GM19099 (cell line): ENCODE measurements around the gene SLC46A2.

Experiments
- POLR2A ChIP-seq: IDR thresholded peaks from 3 replicates; pipeline ENCODE4 v1.6.1; 2011; ENCODE audit warnings: low read depth; ENCODE audit not compliant: insufficient read length; ENCODE audit errors: extremely low read depth

SLC46A2 gene

DNA sequence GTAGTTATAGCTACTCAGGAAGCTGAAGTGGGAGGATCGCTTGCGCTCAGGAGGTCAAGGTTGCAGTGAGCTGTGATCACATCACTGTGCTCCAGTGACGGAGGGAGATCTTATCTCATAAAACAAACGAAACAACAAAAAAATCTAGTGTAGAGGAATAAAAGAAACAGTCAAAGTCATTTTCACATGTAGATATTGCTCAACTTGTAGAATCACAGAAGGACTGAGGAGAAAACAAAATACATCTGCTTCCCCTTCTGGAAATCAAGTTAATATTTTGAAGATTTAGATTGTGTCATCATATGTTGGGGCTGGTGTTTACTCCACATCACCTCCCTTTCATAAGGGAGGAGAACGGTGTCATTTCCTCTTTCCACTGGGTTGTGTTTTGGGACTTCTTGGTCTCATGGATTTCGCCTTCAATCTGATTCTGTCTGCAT lies 8.2 kb upstream of the SLC46A2 start:
- TF ChIP-seq POLR2A = no peak

DNA sequence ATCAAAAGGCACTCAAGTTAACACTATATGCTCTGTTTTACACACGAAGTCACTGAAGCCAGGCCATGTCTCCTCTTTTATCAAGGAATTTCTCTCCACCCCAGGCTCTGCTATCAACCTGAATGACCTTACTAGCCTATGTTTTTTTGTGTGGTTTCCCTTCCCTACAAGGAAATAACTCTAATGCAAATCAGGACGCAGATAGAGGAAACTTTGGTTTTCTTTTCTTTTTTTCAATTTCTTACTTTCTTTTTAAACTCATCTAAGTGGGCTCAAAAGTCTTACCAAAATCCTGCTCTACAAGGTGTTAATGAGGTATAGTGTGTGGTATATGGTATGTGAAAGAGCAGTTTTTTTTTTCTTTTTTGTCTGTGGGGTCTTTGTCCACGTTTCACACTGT lies 5.5 kb upstream of the SLC46A2 start:
- TF ChIP-seq POLR2A = no peak

DNA sequence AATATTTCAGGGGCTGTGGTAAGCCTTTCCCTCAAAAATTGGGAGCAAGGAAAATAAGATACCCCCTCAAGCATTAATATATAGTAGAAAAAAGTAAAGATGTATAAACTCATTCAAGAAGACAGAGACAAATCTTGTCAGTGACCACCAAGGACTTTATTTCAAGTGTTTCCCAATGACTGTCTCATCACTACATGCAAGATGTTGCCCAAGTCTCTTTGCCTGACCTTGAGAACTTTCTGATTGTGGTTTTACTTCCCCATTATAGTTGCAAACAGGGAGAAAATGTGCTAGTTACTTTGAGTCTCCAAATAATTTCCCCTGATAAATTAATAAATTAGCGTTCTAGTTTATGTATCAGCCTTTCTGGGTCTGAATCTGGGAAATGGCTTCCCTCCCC lies 4.0 kb upstream of the SLC46A2 start:
- TF ChIP-seq POLR2A = no peak

DNA sequence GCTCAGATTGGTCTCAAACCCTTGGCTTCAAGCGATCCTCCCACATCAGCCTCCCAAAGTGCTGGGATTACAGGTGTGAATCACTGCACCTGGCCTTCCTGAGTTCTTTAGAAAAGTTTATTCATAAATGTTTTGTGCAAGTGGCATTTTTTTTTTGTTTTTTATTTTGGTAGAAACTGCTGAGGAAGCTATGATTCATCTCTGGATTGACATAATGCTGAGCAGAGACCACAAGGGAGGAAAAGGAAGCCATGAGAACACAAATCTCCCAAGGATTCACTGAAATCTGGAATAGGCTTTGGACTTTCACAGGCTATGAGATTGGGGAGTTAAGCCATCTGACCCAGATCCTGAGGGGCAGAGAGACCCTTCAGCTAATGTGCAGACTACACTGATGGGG lies 3.4 kb upstream of the SLC46A2 start:
- TF ChIP-seq POLR2A = no peak

DNA sequence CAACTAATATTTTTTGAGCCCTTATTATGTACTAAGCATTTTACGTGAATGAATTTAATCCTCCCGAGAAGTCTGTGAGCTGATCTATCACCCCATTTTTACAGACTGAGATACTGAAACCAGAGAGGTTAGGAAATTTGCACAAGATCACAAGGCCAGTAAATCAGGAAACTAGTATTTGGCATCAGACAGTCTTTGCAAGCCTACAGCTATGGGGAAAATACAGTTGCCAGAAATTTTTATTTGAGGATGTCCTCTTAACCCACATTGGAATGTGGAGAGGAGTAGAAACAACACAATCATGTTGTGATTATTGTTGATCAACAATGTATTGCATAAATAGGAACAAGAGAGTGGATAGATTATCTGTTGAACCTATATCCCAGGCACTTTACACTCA lies 2.3 kb upstream of the SLC46A2 start:
- TF ChIP-seq POLR2A = no peak

DNA sequence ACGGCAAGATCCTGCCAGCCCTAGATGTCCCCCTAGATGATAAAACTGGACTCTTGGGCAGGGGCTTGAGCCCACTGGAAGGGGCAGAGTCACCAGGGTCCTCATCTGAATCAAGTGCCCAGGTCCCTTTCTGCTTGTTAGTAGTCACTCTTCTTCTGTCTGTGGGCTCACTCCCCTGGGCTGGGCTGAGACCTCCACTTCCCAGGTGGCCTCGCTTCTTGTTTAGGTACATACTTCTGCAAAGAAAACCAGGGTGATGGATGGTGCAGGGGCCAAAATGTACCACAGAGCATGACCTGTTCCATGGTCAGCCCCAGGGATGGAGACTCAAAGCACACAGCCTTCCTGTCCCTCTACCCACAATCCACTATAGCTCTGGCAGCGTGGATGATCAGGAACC lies 845 bp upstream of the SLC46A2 start:
- no peak for TF ChIP-seq POLR2A

DNA sequence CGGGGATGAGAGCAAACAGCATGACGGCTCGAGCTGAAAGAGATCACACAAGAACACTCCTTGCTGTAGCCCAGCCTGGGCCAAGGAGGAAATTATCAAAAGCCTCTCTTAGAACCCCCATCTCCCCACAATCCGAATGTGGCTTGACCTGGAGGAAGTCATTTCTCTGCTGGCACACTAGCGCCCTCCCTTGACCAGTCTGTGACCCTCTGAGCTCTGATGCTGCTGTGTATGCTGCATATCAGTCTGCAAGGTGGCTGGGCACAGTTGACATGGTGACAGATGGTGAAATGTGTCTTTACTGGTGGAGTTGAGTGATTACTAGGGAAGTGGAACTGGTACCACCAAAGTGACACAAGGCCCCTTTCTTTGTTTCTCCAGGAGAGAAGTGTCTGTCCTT lies 3.3 kb downstream of the SLC46A2 start:
- no peak for TF ChIP-seq POLR2A

DNA sequence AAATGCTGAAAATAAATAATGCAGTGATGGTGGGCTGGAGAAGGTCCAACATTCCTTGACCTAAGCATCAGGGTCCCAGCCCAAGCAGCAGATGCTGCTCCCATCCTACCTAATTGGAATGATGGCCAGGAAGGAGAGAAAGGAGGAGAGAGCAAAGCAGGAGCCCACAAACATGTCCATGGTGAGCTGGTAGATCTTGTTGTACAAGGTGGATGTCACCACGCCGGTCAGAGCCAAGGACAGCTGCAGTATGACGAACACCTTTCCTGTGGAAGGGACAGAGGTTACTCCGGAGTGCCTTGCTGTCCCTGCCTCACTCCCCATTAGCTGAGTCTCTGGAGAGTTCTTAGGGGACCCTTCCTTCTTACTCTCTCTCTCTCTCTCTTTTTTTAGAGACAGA lies 4.3 kb downstream of the SLC46A2 start:
- no peak for TF ChIP-seq POLR2A

DNA sequence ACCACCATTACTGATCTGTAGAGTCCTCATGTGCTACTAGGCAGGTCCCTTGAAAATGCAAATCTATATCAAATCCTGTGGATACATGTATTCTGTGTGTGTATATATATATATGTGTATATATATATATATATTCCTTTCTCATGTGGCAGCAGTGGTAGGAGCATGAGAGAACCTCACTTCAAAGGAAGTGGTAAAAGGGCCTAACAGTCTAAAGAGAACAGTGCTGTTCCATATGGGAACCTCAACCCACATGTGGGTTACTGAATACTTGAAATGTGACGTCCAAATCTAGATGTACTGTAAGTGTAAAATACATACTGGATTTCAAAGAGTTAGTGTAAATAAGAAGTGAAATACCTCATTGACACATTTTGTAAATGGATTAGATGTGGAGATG lies 5.4 kb downstream of the SLC46A2 start:
- no peak for TF ChIP-seq POLR2A

DNA sequence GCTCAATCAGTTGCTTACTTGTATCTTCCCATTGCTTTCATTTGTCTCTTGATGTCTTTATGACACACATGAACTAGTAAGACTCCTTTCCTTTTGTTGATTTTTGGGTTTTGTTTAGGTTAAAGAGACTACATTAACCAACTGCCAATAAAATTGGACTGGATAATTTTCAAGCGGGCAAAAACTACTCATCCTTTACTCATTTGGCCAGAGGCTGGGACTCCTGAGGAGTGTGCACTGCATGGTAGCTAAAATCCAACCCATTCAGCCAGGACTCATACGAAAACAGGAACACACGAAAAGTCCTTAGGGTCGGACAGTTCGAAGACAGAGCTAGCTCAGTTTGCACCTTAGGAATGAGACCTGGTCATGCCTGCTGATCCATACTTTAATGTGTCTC lies 6.0 kb downstream of the SLC46A2 start:
- no peak for TF ChIP-seq POLR2A

DNA sequence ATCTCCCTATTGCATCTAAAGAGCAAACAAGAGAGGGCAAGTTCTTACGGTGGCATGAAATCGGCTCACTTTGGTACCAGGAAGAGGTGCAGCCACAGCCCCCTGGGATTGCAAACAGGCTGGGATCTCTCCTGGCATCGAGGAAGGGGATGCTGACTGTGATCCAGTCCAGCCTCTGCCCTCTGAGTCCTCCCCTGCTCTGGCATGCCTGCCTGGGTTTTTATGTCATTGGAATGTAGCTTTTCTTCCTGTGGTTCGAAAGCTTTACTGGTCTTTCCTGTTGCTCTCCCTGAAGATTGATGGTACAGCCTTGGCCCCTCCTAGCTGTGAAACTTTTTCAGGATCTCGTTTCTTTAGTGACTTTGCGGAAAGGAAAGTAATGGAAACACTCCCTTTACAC lies 6.6 kb downstream of the SLC46A2 start:
- TF ChIP-seq POLR2A = no peak

DNA sequence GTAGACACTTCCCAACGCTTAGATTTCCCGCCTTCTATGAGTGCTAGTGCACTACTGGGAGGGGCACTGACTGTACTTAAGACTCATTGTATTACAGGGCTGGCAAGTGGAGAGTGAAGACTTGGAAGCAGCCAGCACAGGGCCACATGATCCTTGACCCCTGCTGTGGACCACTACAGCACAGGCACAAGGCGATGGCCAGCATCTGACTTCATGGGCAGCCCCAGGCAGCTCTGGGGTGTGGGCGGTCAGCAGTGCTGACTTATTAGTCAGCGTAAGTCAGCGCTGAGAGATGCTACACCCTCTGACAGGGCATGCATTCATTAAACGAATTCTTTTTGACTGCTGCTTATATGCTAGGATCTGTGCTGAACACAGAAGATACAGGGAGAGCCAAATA lies 9.3 kb downstream of the SLC46A2 start:
- TF ChIP-seq POLR2A = no peak

DNA sequence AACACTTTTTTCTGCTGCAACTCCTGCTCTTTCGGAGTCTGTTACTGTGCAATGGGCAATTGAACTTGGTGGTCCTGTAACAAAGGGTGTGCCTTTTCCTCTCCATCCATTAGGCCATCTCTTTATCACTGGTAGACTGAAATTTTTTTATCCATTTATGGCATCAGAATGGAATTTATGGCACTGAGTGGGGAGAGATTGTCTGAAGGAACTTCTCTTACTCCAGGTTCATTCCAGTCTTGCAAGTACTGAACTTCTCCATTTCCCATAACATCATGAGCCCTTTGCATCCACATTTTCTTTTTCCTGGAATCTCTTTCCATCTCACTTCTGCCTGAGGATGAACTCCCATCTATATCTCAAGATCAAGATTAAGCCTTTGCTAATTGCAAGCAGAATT lies 10.0 kb downstream of the SLC46A2 start:
- no peak for TF ChIP-seq POLR2A

DNA sequence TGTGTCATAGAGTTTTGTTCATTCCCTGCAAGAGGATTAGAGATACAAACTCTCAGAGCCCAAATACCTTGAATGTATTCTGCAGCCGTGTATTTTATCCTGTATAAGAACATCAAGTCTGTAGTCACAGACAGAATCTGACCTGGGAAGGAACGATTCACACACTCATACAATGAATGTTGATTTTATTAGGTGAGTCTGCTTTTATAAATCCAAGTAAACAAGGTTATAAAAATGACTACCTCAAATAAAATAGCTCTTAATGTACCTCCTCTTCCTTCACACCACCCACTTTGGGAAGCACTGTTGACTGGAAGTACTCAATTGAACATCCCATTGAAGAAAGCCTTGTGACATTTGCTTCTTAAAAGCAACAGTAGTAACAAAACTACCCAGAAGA lies 11.9 kb downstream of the SLC46A2 start:
- no peak for TF ChIP-seq POLR2A

DNA sequence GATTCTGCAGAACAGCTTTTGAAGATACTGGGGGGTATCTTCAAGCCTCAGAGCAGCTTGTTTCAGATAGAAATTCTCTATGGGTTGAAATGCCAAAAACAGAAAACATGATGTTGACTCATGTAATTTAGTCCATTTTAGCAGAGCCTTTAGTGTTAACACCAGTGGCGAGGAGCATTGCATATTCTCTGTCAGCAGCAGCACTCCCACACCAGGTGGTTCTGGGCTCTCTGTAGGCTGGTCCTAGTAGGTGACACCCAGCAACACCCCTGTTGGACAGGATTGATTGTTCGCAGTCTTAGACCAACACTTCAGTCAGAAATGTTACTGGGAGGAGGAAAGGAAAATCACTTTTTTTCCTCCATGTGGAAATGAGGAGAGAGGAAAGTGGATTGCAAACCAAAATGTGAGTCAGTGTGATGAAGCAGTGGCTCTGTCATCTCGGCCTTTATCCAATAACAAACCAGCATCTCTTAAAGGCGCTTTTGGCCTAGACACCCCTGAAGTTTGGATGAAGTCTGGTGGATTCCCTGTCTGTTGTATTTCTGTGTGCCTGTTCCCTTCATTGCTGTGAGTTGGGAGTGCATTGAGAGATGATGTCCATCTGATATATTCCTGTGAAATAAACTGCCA lies 16.8 kb downstream of the SLC46A2 start:
- no peak for TF ChIP-seq POLR2A

DNA sequence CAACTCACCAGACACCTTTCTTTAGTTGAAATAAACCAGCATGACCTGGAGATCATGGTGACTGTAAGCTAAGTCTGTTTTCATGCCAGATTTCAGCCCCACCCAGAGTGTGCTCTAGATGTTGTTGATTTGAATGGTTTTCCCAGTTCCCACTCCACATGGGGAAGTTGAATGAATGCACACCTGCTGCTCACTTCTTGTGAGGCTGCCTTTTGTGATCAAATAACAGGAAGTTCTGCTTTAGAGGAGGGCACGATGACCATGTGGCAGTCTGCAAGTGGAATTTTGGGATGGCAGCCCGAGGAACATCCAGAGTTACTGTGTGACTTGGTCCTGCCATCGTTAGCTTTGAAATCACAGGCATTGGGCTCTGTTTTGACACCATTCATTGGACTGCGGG lies 18.7 kb downstream of the SLC46A2 start:
- TF ChIP-seq POLR2A = no peak

DNA sequence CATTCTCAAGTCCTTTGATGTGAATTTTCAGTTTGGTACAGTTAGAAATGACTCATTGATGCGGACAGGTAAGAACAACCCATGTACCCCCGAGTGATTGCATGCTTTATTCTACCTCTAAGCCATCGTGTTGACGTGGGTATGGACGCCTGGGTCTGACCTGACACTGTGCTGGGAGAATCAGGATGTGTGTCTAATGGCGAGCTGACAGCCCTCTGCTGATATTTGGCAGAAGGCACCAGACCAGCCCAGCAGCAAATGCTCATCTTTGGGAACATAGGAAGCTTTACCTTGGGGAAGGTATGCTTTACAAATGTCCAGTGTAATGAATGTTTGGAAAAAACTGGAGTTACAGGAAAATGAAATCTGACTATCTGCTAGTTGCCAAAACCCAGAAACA lies 20.1 kb downstream of the SLC46A2 start:
- TF ChIP-seq POLR2A = no peak

DNA sequence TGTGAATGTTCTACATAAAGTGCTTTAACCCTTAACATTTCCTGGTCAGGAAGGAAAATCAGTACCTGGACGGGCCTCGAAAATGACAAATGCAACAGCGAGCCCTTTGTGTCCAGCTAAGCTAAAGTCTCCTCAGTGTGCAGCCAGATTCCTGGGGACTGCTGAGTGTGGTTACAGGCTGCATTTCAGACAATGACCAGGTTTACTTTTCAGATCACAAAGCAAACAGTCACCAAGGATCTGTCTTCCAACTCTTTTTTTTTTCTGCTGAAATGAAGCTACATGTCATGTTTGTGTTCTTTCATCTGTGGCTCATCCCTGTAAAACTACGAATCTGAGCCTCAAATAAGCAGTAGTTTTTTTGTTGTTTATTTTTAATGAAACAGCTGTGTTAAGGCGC lies 20.8 kb downstream of the SLC46A2 start:
- TF ChIP-seq POLR2A = no peak

DNA sequence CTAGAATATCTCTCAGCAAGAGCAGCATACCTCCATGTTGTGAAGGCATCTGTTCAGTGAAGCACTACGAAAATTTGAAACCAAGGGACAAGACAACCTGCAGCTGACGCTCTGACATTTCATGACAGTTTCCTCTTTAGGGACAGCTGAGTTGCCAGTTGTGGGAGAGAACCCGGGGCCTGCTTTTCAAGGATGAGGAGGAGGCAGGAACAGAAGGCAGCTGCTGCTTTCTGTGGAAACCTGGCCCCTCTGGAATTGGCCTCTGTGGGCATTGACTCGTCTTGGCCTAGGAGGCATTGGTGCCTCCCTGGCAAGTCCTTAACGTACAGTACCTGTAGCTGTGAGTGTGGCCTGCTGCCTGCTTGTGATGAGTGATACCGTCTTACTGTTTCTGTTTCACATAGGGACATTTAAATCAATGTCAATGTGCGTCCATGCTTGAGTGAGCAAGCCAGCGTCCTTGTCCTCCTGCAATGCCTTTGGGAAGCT lies 21.6 kb downstream of the SLC46A2 start:
- TF ChIP-seq POLR2A = no peak
